Endodermal cell (in vitro differentiated cells): ENCODE data around the gene IFNE. TPM values are rescaled to one million over a fixed set of nuclear protein-coding genes. Genes with fewer than 3 reads are reported as not detected.

ENCODE experiments used
- DNase-seq: peaks from one replicate; pipeline ENCODE4 v3.0.0-alpha.2; 2017
- H3K27ac ChIP-seq: 2 replicates; pipeline ENCODE4 v1.5.1; 2013; ENCODE audit warnings: mild to moderate bottlenecking, low read depth, low read length, moderate library complexity
- H3K27me3 ChIP-seq: 2 replicates; pipeline ENCODE4 v1.6.1; 2013; ENCODE audit warnings: mild to moderate bottlenecking, low read length, moderate library complexity; ENCODE audit not compliant: insufficient read depth, control insufficient read depth, poor library complexity, severe bottlenecking
- H3K36me3 ChIP-seq: 2 replicates; pipeline ENCODE4 v1.7.0; 2013; ENCODE audit warnings: mild to moderate bottlenecking, low read length, moderate library complexity; ENCODE audit not compliant: control insufficient read depth, insufficient read depth
- H3K4me1 ChIP-seq: one replicate; pipeline ENCODE4 v1.7.0; 2013; ENCODE audit warnings: low read length; ENCODE audit not compliant: control insufficient read depth, insufficient read depth
- H3K4me3 ChIP-seq: 2 replicates; pipeline ENCODE4 v1.5.1; 2013; ENCODE audit warnings: mild to moderate bottlenecking, low read length, moderate library complexity
- H3K9ac ChIP-seq: 2 replicates; pipeline ENCODE4 v1.6.1; 2013; ENCODE audit warnings: mild to moderate bottlenecking, low read length, moderate library complexity; ENCODE audit not compliant: poor library complexity, severe bottlenecking; ENCODE audit errors: extremely low read depth
- H3K9me3 ChIP-seq: 2 replicates; pipeline ENCODE4 v1.6.1; 2013; ENCODE audit warnings: mild to moderate bottlenecking, low read length, moderate library complexity; ENCODE audit not compliant: control insufficient read depth
- H3K27ac Mint-ChIP-seq: 2 replicates; pipeline ENCODE4 v1.8.0; 2020; ENCODE audit warnings: mixed read lengths
- H3K27me3 Mint-ChIP-seq: 2 replicates; pipeline ENCODE4 v1.8.0; 2021; ENCODE audit warnings: mild to moderate bottlenecking, mixed read lengths; ENCODE audit not compliant: insufficient read depth
- H3K36me3 Mint-ChIP-seq: 2 replicates; pipeline ENCODE4 v1.8.0; 2020; ENCODE audit warnings: low read depth, mixed read lengths
- H3K4me1 Mint-ChIP-seq: 2 replicates; pipeline ENCODE4 v1.8.0; 2020; ENCODE audit warnings: mixed read lengths
- H3K4me3 Mint-ChIP-seq: 2 replicates; pipeline ENCODE4 v1.8.0; 2020; ENCODE audit warnings: mild to moderate bottlenecking, moderate library complexity, mixed read lengths
- H3K9me3 Mint-ChIP-seq: 2 replicates; pipeline ENCODE4 v1.8.0; 2020; ENCODE audit warnings: mild to moderate bottlenecking, mixed read lengths
- WGBS, 2 experiments: methylation state at CpG; one replicate each; pipeline versions ENCODE4 v1.1.5 to v1.1.7; 2013; ENCODE audit warnings: missing lambda C conversion rate in 2 of 2, mixed read lengths in 1 of 2; ENCODE audit not compliant: insufficient coverage in 1 of 2, insufficient read length in 1 of 2; 5-methylcytosine and 5-hydroxymethylcytosine counted together
- total RNA-seq, 2 donors: library from RNA; stranded (reverse); fragmentation: NEBNext Ultra II Directional in 1 of 2; extraction: Animal tissue kit (Norgen Biotek cat#: 25700) in 1 of 2; gene quantifications; 2 replicates in 1 of 2; 3 replicates in 1 of 2; pipeline ENCODE4 v1.2.1, GENCODE V29; 2021
- TF ChIP-seq, protein P1 (sequence below): fragments of 200-600 bp; sonication (generic); conservative IDR thresholded peaks from 2 replicates; pipeline ENCODE4 v1.5.0; 2021; ENCODE audit warnings: antibody characterized with exemption, mild to moderate bottlenecking

Gene IFNE
- total RNA-seq, 2 donors from 2014 or later = 1.5 to 2.0 TPM

GRCh38 chr9:21510806-21511205 is 28.7 kb upstream of the IFNE start:
- Histone ChIP-seq H3K36me3 (peaks cover 8% of the 10 kb centered on the region), H3K4me3 (no peak overlapping the region), H3K27me3 (no peaks in the 10 kb centered on the region), H3K4me1 (peaks cover 21% of the 10 kb centered on the region), H3K9me3 (no peaks in the 10 kb centered on the region), H3K27ac (no peak overlapping the region), H3K9ac (no peak overlapping the region)
- Mint-ChIP-seq H3K9me3 (no peaks in the 10 kb centered on the region), H3K27ac (no peak overlapping the region), H3K27me3 (no peaks in the 10 kb centered on the region), H3K4me3 (no peak overlapping the region), H3K4me1 (peaks cover 37% of the 10 kb centered on the region), H3K36me3 (peaks cover 11% of the 10 kb centered on the region)
- WGBS, 2 experiments = 72% methylated on average over 1 of the region's 1 CpG; no CpG with 5 or more reads in 1 of the 2 experiments
- no peak for DNase-seq
- TF ChIP-seq, protein P1, sequence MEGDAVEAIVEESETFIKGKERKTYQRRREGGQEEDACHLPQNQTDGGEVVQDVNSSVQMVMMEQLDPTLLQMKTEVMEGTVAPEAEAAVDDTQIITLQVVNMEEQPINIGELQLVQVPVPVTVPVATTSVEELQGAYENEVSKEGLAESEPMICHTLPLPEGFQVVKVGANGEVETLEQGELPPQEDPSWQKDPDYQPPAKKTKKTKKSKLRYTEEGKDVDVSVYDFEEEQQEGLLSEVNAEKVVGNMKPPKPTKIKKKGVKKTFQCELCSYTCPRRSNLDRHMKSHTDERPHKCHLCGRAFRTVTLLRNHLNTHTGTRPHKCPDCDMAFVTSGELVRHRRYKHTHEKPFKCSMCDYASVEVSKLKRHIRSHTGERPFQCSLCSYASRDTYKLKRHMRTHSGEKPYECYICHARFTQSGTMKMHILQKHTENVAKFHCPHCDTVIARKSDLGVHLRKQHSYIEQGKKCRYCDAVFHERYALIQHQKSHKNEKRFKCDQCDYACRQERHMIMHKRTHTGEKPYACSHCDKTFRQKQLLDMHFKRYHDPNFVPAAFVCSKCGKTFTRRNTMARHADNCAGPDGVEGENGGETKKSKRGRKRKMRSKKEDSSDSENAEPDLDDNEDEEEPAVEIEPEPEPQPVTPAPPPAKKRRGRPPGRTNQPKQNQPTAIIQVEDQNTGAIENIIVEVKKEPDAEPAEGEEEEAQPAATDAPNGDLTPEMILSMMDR = no peak

DNA sequence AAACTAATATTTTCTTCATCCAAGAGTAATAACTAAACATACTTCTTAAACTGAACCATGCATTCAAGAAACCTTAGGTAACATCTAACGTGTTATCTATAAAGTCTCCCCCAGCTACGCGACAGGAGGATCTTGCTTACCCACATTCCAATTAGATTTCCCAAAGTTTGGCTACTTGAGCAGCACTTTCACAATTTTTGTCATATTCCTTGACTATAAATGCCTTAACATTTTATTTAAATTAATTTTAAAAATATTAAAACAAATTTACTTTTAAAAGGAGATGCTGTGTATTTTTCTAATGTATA is 25.3 kb upstream of the IFNE start:
- Histone ChIP-seq H3K36me3 (peaks cover 7% of the 10 kb centered on the region), H3K9ac (no peak overlapping the region), H3K4me1 (peaks cover 28% of the 10 kb centered on the region), H3K9me3 (no peaks in the 10 kb centered on the region), H3K4me3 (no peak overlapping the region), H3K27ac (no peak overlapping the region), H3K27me3 (no peaks in the 10 kb centered on the region)
- Mint-ChIP-seq H3K27ac (peak overlapping the region; percentile 15), H3K27me3 (no peaks in the 10 kb centered on the region), H3K36me3 (peaks cover 11% of the 10 kb centered on the region), H3K4me1 (peaks cover 40% of the 10 kb centered on the region), H3K4me3 (no peak overlapping the region), H3K9me3 (no peaks in the 10 kb centered on the region)
- DNase-seq = no peak
- TF ChIP-seq, protein P1 = no peak
- 77 to 93% methylated on average over 3 of the region's 3 CpGs for WGBS, 2 experiments

DNA sequence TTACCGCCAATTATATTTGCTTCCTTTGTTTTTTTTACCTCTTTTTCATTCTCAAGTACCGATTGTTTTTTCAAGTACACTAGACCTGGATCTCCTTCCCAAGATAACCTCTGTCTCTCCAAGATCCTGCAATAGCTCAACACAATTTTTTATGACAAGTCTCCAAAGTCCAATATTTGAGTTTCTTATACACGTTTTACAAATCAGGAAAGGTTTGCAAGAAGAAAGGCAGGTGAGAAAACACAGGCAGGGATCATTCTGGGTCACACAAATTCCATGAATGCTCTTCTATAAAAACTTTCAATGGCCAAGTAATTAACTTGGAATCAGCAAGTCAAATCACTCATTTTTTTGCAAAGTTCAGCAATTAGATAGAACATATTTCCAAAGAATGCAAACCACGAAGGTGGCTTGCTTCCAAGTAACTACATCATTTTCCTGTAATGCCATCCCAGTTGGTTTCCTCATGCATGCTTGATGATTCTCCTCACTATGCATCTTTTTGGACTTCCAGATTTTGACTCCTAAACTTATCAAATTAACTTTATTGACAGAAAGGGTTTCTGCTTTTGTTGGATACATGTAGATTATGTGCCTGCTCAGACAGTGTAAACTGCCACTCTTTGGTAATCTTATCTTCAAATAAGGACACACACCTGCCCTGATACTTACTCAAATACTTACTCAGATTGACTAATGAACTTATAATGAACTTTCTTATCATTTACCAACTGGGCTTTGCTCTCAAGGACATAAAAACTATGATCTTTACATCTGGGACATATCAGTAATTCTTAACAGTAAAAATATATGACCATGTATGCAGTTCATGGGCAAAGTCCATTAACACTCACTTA is 24.7 kb upstream of the IFNE start:
- H3K27me3 ChIP-seq = no peaks in the 10 kb centered on the region
- WGBS, 2 experiments = 81 to 91% methylated on average over 4 of the region's 4 CpGs
- H3K4me3 ChIP-seq = peak overlapping the region; percentile 25
- Mint-ChIP-seq H3K27me3 (no peaks in the 10 kb centered on the region), H3K27ac (peak overlapping the region; percentile 44), H3K4me3 (no peak overlapping the region), H3K36me3 (peaks cover 7% of the 10 kb centered on the region), H3K9me3 (no peaks in the 10 kb centered on the region), H3K4me1 (peaks cover 43% of the 10 kb centered on the region)
- peaks cover 2% of the 10 kb centered on the region for H3K36me3 ChIP-seq
- DNase-seq = no peak
- H3K27ac ChIP-seq = no peak overlapping the region
- no peak overlapping the region for H3K9ac ChIP-seq
- TF ChIP-seq, protein P1 = no peak
- no peaks in the 10 kb centered on the region for H3K9me3 ChIP-seq
- peaks cover 28% of the 10 kb centered on the region for H3K4me1 ChIP-seq
